ENCODE results near the gene CMTM3. TPM values are rescaled to one million over a fixed set of nuclear protein-coding genes. Genes with fewer than 3 reads are reported as not detected.

CMTM3 gene
- total RNA-seq, 2 experiments from 2014 or later: 85.0 to 90.3 TPM

Other genes with a start within 250 kb of the CMTM3 start
- not detected for gene CDH5, start 238.0 kb upstream of the CMTM3 start, total RNA-seq
- not detected for gene BEAN1, start 177.4 kb upstream of the CMTM3 start, total RNA-seq
- gene TK2, start 54.6 kb upstream of the CMTM3 start, total RNA-seq: 10 to 100 TPM in 1 of 2 experiments, 1 to 10 TPM in 1; 8.5 to 10.8 TPM
- 100 to 1,000 TPM; 199 to 220 TPM for gene CKLF, start 52.1 kb upstream of the CMTM3 start, total RNA-seq
- 10 to 100 TPM; 21.1 to 21.4 TPM for gene CMTM1, start 38.3 kb upstream of the CMTM3 start, total RNA-seq
- 1 to 10 TPM; 1.1 to 1.6 TPM for gene CMTM2, start 25.2 kb upstream of the CMTM3 start, total RNA-seq
- 1 to 10 TPM; 1.1 to 1.2 TPM for gene CMTM4, start 92.0 kb downstream of the CMTM3 start, total RNA-seq
- 10 to 100 TPM; 71.6 to 81.0 TPM for gene DYNC1LI2, start 146.9 kb downstream of the CMTM3 start, total RNA-seq
- gene TERB1, start 196.9 kb downstream of the CMTM3 start, total RNA-seq: under 1 TPM in 1 of 2 experiments, not detected in 1; 0.47 TPM
- 10 to 100 TPM; 81.1 to 88.5 TPM for gene NAE1, start 226.3 kb downstream of the CMTM3 start, total RNA-seq
- not detected for gene CA7, start 239.7 kb downstream of the CMTM3 start, total RNA-seq